ENCODE measurements around the gene THY1.

THY1 gene

DNA sequence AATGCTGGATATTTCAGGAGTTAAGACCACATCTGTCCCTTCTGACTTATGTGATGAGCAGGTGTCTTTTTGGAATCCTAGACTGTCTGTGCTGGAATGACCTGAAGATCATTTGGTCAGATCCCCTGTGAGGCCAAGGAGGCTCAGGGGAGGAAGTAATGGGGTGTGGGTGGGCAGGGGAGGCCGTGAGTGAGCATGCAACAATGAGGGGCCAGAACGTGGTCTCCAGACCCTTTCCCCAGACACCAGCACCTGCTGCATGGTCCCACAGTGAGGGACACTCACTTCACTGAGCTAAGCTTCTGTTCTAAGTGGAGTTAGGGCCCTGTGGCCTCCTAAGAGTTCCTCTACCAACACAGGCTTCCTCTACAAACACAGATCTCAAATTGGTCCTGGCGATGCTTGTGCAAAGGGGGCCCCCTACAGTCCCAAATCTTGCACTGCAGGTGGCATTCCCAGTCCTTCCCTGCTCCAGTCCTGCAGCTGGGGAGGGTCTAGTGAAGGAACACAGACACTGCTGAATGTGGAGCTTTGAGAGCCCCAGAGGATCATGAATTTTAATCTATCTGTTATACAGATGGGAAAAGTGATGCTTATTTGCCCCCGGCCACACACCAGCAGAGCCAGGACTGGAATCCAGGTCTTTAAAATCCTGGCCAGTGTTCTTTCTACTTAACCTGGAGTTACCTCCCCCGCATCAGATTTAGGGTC is 48.9 kb downstream of the THY1 start:
- peaks cover 49% of the 10 kb centered on the region for H3K4me1 ChIP-seq (ENCODE audit: insufficient read depth, low read length)

GRCh38 chr11:119373059-119373920 is 49.7 kb downstream of the THY1 start:
- peaks cover 41% of the 10 kb centered on the region for H3K4me1 ChIP-seq (ENCODE audit: insufficient read depth, low read length)
- no peaks in the 10 kb centered on the region for H3K27me3 ChIP-seq (ENCODE audit: insufficient read depth, low read length)
- no peak overlapping the region for H3K9ac ChIP-seq (ENCODE audit: low read depth, low read length)
- no peak overlapping the region for H3K27ac ChIP-seq (ENCODE audit: low read depth, low read length)
- H3K4me3 ChIP-seq (ENCODE audit: low read length), result no peak overlapping the region
- H3K36me3 ChIP-seq (ENCODE audit: insufficient read depth, low read length), result no peaks in the 10 kb centered on the region
- H3K9me3 ChIP-seq (ENCODE audit: insufficient read depth, low read depth, low read length), result no peaks in the 10 kb centered on the region
- 87% methylated on average over 23 of the region's 23 CpGs for WGBS

More for the DNA sequence above, 48.9 kb downstream of the THY1 start:
- Histone ChIP-seq H3K4me3 (ENCODE audit: low read length) (no peak overlapping the region), H3K27me3 (ENCODE audit: insufficient read depth, low read length) (0 out of 2 replicates have a peak, but pooled peaks cover 1% of the 10 kb centered on the region), H3K9ac (ENCODE audit: low read depth, low read length) (no peak overlapping the region), H3K9me3 (ENCODE audit: insufficient read depth, low read depth, low read length) (no peaks in the 10 kb centered on the region), H3K36me3 (ENCODE audit: insufficient read depth, low read length) (no peaks in the 10 kb centered on the region), H3K27ac (ENCODE audit: low read depth, low read length) (no peak overlapping the region)
- 50% methylated on average over 5 of the region's 5 CpGs for WGBS

DNA sequence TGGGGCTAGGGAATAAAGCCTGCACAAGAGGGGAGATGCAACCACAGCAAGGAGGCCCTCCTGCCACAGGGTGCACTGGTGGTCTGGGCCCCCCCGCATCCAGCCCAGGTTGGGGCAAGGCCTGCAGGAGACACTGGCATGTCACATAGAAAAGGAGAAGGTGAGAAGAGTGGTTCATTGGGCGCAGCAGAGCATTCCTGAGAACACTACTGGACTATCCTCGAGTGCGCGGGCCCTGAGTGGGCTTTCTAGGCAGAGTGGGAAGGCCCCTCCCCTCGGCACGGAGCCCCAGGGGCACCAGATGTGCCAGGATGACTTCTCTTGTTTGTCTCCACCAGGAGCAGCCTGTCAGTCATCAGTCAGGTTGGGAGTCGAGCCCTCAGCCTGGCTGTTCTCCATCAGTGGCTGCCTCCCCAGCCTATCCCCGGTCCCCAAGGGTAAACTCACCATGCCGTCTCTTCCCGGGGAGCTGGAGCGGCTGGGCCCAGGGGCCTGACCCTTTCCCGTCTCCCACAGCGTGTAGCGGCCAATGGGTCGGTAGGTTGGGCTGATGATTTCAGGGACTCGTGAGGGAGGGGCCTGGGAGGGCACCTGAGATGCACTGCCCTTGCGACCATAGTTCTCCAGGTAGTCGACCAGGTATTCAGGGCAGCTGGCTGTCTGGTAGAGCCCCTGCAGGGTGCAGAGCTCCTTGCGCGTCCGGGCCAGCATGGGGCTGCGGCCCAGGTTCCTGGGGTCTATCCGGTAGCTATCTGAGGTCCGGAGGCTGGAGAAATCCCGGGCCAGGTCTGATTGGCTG is 50.5 kb downstream of the THY1 start:
- Histone ChIP-seq H3K27me3 (ENCODE audit: insufficient read depth, low read length) (no peaks in the 10 kb centered on the region), H3K9ac (ENCODE audit: low read depth, low read length) (no peak overlapping the region), H3K9me3 (ENCODE audit: insufficient read depth, low read depth, low read length) (no peaks in the 10 kb centered on the region), H3K4me3 (ENCODE audit: low read length) (no peak overlapping the region), H3K27ac (ENCODE audit: low read depth, low read length) (no peak overlapping the region), H3K36me3 (ENCODE audit: insufficient read depth, low read length) (no peaks in the 10 kb centered on the region), H3K4me1 (ENCODE audit: insufficient read depth, low read length) (peaks cover 35% of the 10 kb centered on the region)
- 93% methylated on average over 26 of the region's 26 CpGs for WGBS

- Histone ChIP-seq H3K9ac (ENCODE audit: low read depth, low read length) (no peak overlapping the region), H3K36me3 (ENCODE audit: insufficient read depth, low read length) (no peaks in the 10 kb centered on the region), H3K27ac (ENCODE audit: low read depth, low read length) (no peak overlapping the region), H3K27me3 (ENCODE audit: insufficient read depth, low read length) (no peaks in the 10 kb centered on the region), H3K4me3 (ENCODE audit: low read length) (no peak overlapping the region), H3K4me1 (ENCODE audit: insufficient read depth, low read length) (peaks cover 32% of the 10 kb centered on the region), H3K9me3 (ENCODE audit: insufficient read depth, low read depth, low read length) (no peaks in the 10 kb centered on the region)
- 79% methylated on average over 8 of the region's 8 CpGs for WGBS
These were observed 51.2 kb downstream of the THY1 start for GRCh38 chr11:119371778-119372182.

DNA sequence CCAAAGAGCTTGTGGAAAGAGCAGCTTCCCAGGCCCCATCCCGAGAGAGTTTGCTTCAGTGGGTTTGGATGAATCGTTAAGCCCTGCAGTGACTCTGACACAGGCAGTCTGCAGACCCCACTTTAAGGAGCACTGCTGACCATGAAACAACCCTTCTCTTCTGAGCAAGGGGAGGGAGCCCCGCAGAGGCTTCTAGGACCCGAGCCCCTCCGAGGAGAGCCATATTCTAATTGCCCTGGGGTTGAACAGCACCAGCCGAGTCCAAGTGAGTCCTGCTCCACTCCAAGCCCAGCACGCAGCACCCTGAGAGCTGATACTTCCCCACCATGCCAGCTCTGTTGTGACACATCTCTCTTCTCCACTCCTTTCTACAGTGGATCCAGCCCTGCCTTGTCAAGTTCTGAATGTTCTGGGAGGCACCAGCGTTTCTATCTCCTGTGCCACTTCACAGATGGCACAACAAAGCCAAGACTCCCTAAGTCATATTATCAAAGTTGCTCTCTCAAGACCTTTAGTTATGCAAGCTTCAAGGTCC is 51.8 kb downstream of the THY1 start:
- H3K27me3 ChIP-seq (ENCODE audit: insufficient read depth, low read length), result no peaks in the 10 kb centered on the region
- H3K36me3 ChIP-seq (ENCODE audit: insufficient read depth, low read length), result no peaks in the 10 kb centered on the region
- H3K4me1 ChIP-seq (ENCODE audit: insufficient read depth, low read length), result peaks cover 27% of the 10 kb centered on the region
- H3K9me3 ChIP-seq (ENCODE audit: insufficient read depth, low read depth, low read length), result no peaks in the 10 kb centered on the region
- H3K9ac ChIP-seq (ENCODE audit: low read depth, low read length), result no peak overlapping the region
- 80% methylated on average over 8 of the region's 8 CpGs for WGBS
- H3K4me3 ChIP-seq (ENCODE audit: low read length), result no peak overlapping the region
- no peak overlapping the region for H3K27ac ChIP-seq (ENCODE audit: low read depth, low read length)

DNA sequence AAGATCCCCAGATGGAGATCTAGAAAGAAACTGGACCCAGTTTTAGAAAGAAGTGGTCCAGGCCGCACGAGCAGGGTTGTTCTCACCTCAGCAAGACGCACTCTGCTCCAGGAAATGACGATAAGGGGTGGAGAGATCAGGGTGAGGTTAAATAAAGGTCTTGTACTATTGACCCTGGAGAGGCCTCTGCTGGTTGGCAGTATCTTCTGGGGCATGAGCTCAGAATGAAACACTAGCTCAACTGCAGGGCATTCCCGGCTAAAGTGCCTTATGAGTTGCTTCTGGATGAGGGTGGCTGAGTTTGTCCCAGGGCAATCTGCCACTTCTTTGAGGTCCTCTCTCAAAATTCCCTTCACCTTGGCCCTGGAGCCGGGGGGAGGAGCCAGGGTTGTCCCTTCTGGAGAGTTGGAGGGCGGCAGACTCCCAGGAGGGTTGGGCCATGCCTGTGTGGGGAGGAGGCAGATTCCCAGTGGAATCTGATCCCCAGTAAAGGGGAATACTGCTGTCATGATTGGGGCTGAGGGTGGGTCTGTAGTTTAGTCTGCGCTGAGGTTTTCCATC is 52.4 kb downstream of the THY1 start:
- H3K4me1 ChIP-seq (ENCODE audit: insufficient read depth, low read length), result peaks cover 21% of the 10 kb centered on the region
- H3K9me3 ChIP-seq (ENCODE audit: insufficient read depth, low read depth, low read length), result no peaks in the 10 kb centered on the region
- H3K36me3 ChIP-seq (ENCODE audit: insufficient read depth, low read length), result no peaks in the 10 kb centered on the region
- H3K27me3 ChIP-seq (ENCODE audit: insufficient read depth, low read length), result peaks cover 2% of the 10 kb centered on the region
- no peak overlapping the region for H3K4me3 ChIP-seq (ENCODE audit: low read length)
- no peak overlapping the region for H3K9ac ChIP-seq (ENCODE audit: low read depth, low read length)
- WGBS, result 75% methylated on average over 8 of the region's 8 CpGs
- no peak overlapping the region for H3K27ac ChIP-seq (ENCODE audit: low read depth, low read length)

GRCh38 chr11:119369132-119369925 is 53.6 kb downstream of the THY1 start:
- no peak overlapping the region for H3K27ac ChIP-seq (ENCODE audit: low read depth, low read length)
- H3K36me3 ChIP-seq (ENCODE audit: insufficient read depth, low read length), result no peaks in the 10 kb centered on the region
- peaks cover 19% of the 10 kb centered on the region for H3K4me1 ChIP-seq (ENCODE audit: insufficient read depth, low read length)
- H3K4me3 ChIP-seq (ENCODE audit: low read length), result no peak overlapping the region
- peaks cover 14% of the 10 kb centered on the region for H3K27me3 ChIP-seq (ENCODE audit: insufficient read depth, low read length)
- H3K9ac ChIP-seq (ENCODE audit: low read depth, low read length), result no peak overlapping the region
- 85% methylated on average over 13 of the region's 13 CpGs for WGBS
- H3K9me3 ChIP-seq (ENCODE audit: insufficient read depth, low read depth, low read length), result no peaks in the 10 kb centered on the region

GRCh38 chr11:119368121-119369034 is 54.6 kb downstream of the THY1 start:
- no peaks in the 10 kb centered on the region for H3K36me3 ChIP-seq (ENCODE audit: insufficient read depth, low read length)
- peaks cover 18% of the 10 kb centered on the region for H3K4me1 ChIP-seq (ENCODE audit: insufficient read depth, low read length)
- WGBS, result 73% methylated on average over 17 of the region's 17 CpGs
- H3K4me3 ChIP-seq (ENCODE audit: low read length), result no peak overlapping the region
- no peak overlapping the region for H3K27ac ChIP-seq (ENCODE audit: low read depth, low read length)
- no peaks in the 10 kb centered on the region for H3K9me3 ChIP-seq (ENCODE audit: insufficient read depth, low read depth, low read length)
- no peak overlapping the region for H3K9ac ChIP-seq (ENCODE audit: low read depth, low read length)
- peaks cover 22% of the 10 kb centered on the region for H3K27me3 ChIP-seq (ENCODE audit: insufficient read depth, low read length)

- H3K27ac ChIP-seq (ENCODE audit: low read depth, low read length), result no peak overlapping the region
- no peak overlapping the region for H3K4me3 ChIP-seq (ENCODE audit: low read length)
- H3K36me3 ChIP-seq (ENCODE audit: insufficient read depth, low read length), result no peaks in the 10 kb centered on the region
- peaks cover 24% of the 10 kb centered on the region for H3K4me1 ChIP-seq (ENCODE audit: insufficient read depth, low read length)
- no peak overlapping the region for H3K9ac ChIP-seq (ENCODE audit: low read depth, low read length)
- H3K27me3 ChIP-seq (ENCODE audit: insufficient read depth, low read length), result peaks cover 29% of the 10 kb centered on the region
- 86% methylated on average over 9 of the region's 9 CpGs for WGBS
- no peaks in the 10 kb centered on the region for H3K9me3 ChIP-seq (ENCODE audit: insufficient read depth, low read depth, low read length)
These were observed 55.3 kb downstream of the THY1 start for GRCh38 chr11:119367661-119368120.

Data from HUES64 (cell line).